ENCODE results near the gene ADSL. TPM values are rescaled to one million over a fixed set of nuclear protein-coding genes. Genes with fewer than 3 reads are reported as not detected.
A peak's percentile ranks its signal among the peaks of the same experiment; 100 is the strongest.
"Not testable (repeated sequence)": the region's sequence is repeated elsewhere in the genome, so short reads cannot be mapped to it uniquely, and the experiment has no call there.

Gene ADSL
- total RNA-seq, 1 donor from 2014 or later: 31.3 TPM

- no peaks in the 10 kb centered on the region for H3K27me3 ChIP-seq
- peaks cover 0 to 10% of the 10 kb centered on the region in 2 donors for H3K4me1 ChIP-seq
- no peak for TF ChIP-seq CTCF (IDR thresholded peaks at IDR 0.05)
- H3K27ac ChIP-seq: peak overlapping the region; percentile 26 to 53
- intact Hi-C loops (cut with DNase I): no loop called here
- DNase-seq (ENCODE audit: low spot score in 2 of 2): no peak
- no peak overlapping the region for H3K4me3 ChIP-seq
- H3K9me3 ChIP-seq: no peaks in the 10 kb centered on the region
- peaks cover 56 to 57% of the 10 kb centered on the region in 2 donors for H3K36me3 ChIP-seq
Measured at GRCh38 chr22:40308999-40309573, 37.2 kb upstream of the ADSL start.

GRCh38 chr22:40309631-40310030, 36.7 kb upstream of the ADSL start:
- no peak for DNase-seq (ENCODE audit: low spot score in 2 of 2)
- Histone ChIP-seq H3K36me3 (peaks cover 57 to 60% of the 10 kb centered on the region in 2 donors), H3K27me3 (no peaks in the 10 kb centered on the region), H3K4me3 (no peak overlapping the region), H3K27ac (peak overlapping the region; percentile 26 to 53), H3K4me1 (peaks cover 0 to 10% of the 10 kb centered on the region in 2 donors), H3K9me3 (no peaks in the 10 kb centered on the region)
- no peak for TF ChIP-seq CTCF (IDR thresholded peaks at IDR 0.05)
- intact Hi-C loops (cut with DNase I): no loop called here

- Histone ChIP-seq H3K36me3 (peaks cover 62 to 63% of the 10 kb centered on the region in 2 donors), H3K4me1 (peaks cover 0 to 10% of the 10 kb centered on the region in 2 donors), H3K4me3 (no peak overlapping the region), H3K27ac (peak overlapping the region; percentile 59 to 60), H3K27me3 (no peaks in the 10 kb centered on the region), H3K9me3 (no peaks in the 10 kb centered on the region)
- no peak for DNase-seq (ENCODE audit: low spot score in 2 of 2)
- no peak for TF ChIP-seq CTCF (IDR thresholded peaks at IDR 0.05)
- intact Hi-C loops (cut with DNase I): no loop called here
Measured at GRCh38 chr22:40310081-40310767, 36.1 kb upstream of the ADSL start.

- peak overlapping the region; percentile 59 to 60 for H3K27ac ChIP-seq
- intact Hi-C loops (cut with DNase I): no loop called here
- H3K4me1 ChIP-seq: peaks cover 0 to 10% of the 10 kb centered on the region in 2 donors
- no peaks in the 10 kb centered on the region for H3K27me3 ChIP-seq
- H3K36me3 ChIP-seq: peaks cover 63 to 69% of the 10 kb centered on the region in 2 donors
- H3K4me3 ChIP-seq: no peak overlapping the region
- no peak for DNase-seq (ENCODE audit: low spot score in 2 of 2)
- H3K9me3 ChIP-seq: no peaks in the 10 kb centered on the region
- TF ChIP-seq CTCF (IDR thresholded peaks at IDR 0.05): no peak
Measured at GRCh38 chr22:40310768-40311120, 35.6 kb upstream of the ADSL start.

GRCh38 chr22:40311646-40312045, 34.7 kb upstream of the ADSL start:
- H3K4me3 ChIP-seq; DNase-seq (ENCODE audit: low spot score in 2 of 2); H3K27ac ChIP-seq; H3K27me3 ChIP-seq; intact Hi-C loops (cut with DNase I); H3K9me3 ChIP-seq: not testable (repeated sequence)
- Histone ChIP-seq H3K36me3 (peaks cover 68 to 76% of the 10 kb centered on the region in 2 donors), H3K4me1 (peaks cover 0 to 10% of the 10 kb centered on the region in 2 donors)

- peaks cover 72 to 76% of the 10 kb centered on the region in 2 donors for H3K36me3 ChIP-seq
- no peaks in the 10 kb centered on the region for H3K27me3 ChIP-seq
- peaks cover 0 to 10% of the 10 kb centered on the region in 2 donors for H3K4me1 ChIP-seq
- H3K9me3 ChIP-seq: no peaks in the 10 kb centered on the region
- TF ChIP-seq CTCF (IDR thresholded peaks at IDR 0.05): no peak
- DNase-seq (ENCODE audit: low spot score in 2 of 2): no peak
- H3K4me3 ChIP-seq: no peak overlapping the region
- H3K27ac ChIP-seq: no peak overlapping the region
- intact Hi-C loops (cut with DNase I): no loop called here
Measured at GRCh38 chr22:40312050-40312449, 34.2 kb upstream of the ADSL start.

Measured in ascending aorta (tissue), 2 donors.